ENCODE results near the gene ANKUB1.

DNA sequence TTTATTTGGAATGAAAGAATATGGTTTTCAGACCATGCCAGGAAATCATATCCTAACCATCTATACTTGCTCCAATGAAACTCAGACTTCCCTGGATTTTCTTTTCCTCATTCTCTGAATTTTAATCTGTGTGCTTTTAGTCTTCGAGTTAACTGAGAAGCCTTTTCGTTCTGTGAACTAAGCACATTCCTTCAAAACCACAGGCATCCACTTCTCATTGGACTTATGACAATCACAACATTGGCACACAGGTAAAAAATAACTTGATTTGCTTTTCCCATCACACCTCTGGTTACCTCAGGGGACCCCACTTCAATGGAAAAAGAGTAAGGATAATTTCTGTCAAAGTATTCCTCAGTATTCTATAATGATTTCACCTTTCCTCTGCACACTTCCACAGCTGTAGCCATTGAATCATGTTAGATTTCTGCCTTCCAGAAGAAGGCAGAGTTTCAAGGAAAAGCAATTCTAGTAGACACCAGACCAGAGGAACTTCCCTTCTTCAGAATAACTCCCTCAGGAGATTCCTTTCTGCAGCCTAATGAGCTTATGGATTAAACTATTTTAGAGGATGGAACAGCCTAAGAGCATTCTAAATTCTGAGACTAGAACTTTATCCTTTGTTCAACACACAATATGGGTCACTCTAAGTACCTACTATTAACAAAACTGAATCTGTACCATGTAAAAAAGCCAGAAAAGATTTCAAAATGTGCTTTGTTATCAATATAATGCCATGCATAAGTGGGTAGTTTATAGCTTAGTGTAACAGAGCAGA, 56.0 kb downstream of the ANKUB1 start:
- TF ChIP-seq, protein P1, sequence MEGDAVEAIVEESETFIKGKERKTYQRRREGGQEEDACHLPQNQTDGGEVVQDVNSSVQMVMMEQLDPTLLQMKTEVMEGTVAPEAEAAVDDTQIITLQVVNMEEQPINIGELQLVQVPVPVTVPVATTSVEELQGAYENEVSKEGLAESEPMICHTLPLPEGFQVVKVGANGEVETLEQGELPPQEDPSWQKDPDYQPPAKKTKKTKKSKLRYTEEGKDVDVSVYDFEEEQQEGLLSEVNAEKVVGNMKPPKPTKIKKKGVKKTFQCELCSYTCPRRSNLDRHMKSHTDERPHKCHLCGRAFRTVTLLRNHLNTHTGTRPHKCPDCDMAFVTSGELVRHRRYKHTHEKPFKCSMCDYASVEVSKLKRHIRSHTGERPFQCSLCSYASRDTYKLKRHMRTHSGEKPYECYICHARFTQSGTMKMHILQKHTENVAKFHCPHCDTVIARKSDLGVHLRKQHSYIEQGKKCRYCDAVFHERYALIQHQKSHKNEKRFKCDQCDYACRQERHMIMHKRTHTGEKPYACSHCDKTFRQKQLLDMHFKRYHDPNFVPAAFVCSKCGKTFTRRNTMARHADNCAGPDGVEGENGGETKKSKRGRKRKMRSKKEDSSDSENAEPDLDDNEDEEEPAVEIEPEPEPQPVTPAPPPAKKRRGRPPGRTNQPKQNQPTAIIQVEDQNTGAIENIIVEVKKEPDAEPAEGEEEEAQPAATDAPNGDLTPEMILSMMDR (IDR thresholded peaks at IDR 0.05), result no peak
- TF ChIP-seq POLR2A (IDR thresholded peaks at IDR 0.05) (no peak), POLR2AphosphoS5 (IDR thresholded peaks at IDR 0.05) (peak; percentile 21)
